Esophagus squamous epithelium (tissue), 5 donors: ENCODE measurements around the gene C9orf43. TPM values are rescaled to one million over a fixed set of nuclear protein-coding genes. Genes with fewer than 3 reads are reported as not detected.

ENCODE experiments used
- DNase-seq: peaks from one replicate; lab custom pipeline; 2025; lab: John Stamatoyannopoulos, UW
- H3K27ac ChIP-seq, 4 donors: fragments of 200-600 bp; sonication (generic); one replicate each; pipeline ENCODE4 v1.5.1; 2016 to 2019; ENCODE audit warnings: mild to moderate bottlenecking in 1 of 4
- H3K27me3 ChIP-seq, 4 donors: fragments of 200-600 bp; sonication (generic); 1 replicate in 3 of 4; 2 replicates in 1 of 4; pipeline versions ENCODE4 v1.5.1 to v1.6.0; 2017 to 2021; ENCODE audit warnings: antibody characterized with exemption in 1 of 4
- H3K36me3 ChIP-seq, 3 donors: fragments of 200-600 bp; sonication (generic); one replicate each; pipeline ENCODE4 v1.5.1; 2016 to 2019
- H3K4me1 ChIP-seq, 3 donors: fragments of 200-600 bp; sonication (generic); one replicate each; pipeline ENCODE4 v1.5.1; 2017 to 2019
- H3K4me3 ChIP-seq, 4 donors: fragments of 200-600 bp; sonication (generic); 1 replicate in 3 of 4; 2 replicates in 1 of 4; pipeline ENCODE4 v1.5.1; 2016 to 2019; ENCODE audit warnings: mild to moderate bottlenecking in 2 of 4, moderate library complexity in 1 of 4
- H3K9me3 ChIP-seq, 3 donors: fragments of 200-600 bp; sonication (generic); one replicate each; pipeline ENCODE4 v1.5.1; 2016 to 2019
- POLR2A ChIP-seq, 4 donors: fragments of 450-650 bp; IDR thresholded peaks; one replicate each; pipeline ENCODE4 v1.6.1; 2017; ENCODE audit warnings: antibody characterized with exemption in 4 of 4, mild to moderate bottlenecking in 4 of 4, moderate library complexity in 3 of 4
- WGBS, 2 donors: methylation state at CpG; one replicate each; pipeline ENCODE4 v1.1.5; 2018; 5-methylcytosine and 5-hydroxymethylcytosine counted together
- intact Hi-C: fragments of 100-400 bp; cut with DNase I; formaldehyde crosslinking; loops from one replicate; pipeline ENCODE4 v1.15.0; 2022
- total RNA-seq, 4 donors: library from RNA; depleted of rRNA; stranded (reverse); fragments of >200 nt; gene quantifications; one replicate each; pipeline ENCODE4 v1.1.0, GENCODE V29; 2016
- TF ChIP-seq, protein P1 (sequence below), 6 experiments: fragments of 450-650 bp in 4 of 6; fragments of 200-600 bp in 2 of 6; sonication (generic) in 2 of 6; IDR thresholded peaks; one replicate each; pipeline ENCODE4 v1.5.1; 2016 to 2019; ENCODE audit warnings: antibody characterized with exemption in 6 of 6, mild to moderate bottlenecking in 4 of 6, moderate library complexity in 4 of 6
- donor health status: DM: yes; HTN: yes; CAD: no.

The C9orf43 gene
- total RNA-seq, 4 donors from 2014 or later = 0.32 to 0.79 (median 0.38) TPM

DNA sequence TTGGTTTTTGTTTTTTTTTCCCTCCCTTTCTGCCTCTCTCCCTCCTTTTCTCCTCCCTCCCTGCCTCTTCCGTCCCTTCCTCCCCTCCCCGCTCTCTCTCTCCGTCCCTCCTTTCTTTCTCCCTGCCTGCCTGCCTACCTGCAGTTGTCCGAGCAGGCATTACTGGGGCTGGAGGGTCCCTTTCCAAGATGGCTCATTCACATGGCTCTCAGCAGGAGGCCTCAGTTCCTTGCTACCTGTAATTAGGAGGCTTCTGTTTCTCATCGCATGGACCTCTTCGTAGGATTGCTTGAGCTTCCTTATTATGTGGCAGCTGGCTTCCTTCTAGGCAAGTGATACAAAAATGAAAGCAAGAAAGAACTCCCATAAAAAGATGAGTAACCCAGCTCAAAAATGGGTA is 61.0 kb downstream of the C9orf43 start:
- no peaks in the 10 kb centered on the region for H3K27me3 ChIP-seq
- DNase-seq = no peak
- intact Hi-C loops = no loop called here
- TF ChIP-seq, protein P1, sequence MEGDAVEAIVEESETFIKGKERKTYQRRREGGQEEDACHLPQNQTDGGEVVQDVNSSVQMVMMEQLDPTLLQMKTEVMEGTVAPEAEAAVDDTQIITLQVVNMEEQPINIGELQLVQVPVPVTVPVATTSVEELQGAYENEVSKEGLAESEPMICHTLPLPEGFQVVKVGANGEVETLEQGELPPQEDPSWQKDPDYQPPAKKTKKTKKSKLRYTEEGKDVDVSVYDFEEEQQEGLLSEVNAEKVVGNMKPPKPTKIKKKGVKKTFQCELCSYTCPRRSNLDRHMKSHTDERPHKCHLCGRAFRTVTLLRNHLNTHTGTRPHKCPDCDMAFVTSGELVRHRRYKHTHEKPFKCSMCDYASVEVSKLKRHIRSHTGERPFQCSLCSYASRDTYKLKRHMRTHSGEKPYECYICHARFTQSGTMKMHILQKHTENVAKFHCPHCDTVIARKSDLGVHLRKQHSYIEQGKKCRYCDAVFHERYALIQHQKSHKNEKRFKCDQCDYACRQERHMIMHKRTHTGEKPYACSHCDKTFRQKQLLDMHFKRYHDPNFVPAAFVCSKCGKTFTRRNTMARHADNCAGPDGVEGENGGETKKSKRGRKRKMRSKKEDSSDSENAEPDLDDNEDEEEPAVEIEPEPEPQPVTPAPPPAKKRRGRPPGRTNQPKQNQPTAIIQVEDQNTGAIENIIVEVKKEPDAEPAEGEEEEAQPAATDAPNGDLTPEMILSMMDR (IDR thresholded peaks at IDR 0.05) = no peak
- no peak for TF ChIP-seq POLR2A (IDR thresholded peaks at IDR 0.05)
- no peaks in the 10 kb centered on the region for H3K36me3 ChIP-seq
- no peaks in the 10 kb centered on the region for H3K4me1 ChIP-seq
- 85 to 90% methylated on average over 5 to 6 of the region's 6 CpGs for WGBS, 2 donors
- H3K27ac ChIP-seq = no peak overlapping the region
- no peak overlapping the region for H3K4me3 ChIP-seq
- H3K9me3 ChIP-seq = no peaks in the 10 kb centered on the region

DNA sequence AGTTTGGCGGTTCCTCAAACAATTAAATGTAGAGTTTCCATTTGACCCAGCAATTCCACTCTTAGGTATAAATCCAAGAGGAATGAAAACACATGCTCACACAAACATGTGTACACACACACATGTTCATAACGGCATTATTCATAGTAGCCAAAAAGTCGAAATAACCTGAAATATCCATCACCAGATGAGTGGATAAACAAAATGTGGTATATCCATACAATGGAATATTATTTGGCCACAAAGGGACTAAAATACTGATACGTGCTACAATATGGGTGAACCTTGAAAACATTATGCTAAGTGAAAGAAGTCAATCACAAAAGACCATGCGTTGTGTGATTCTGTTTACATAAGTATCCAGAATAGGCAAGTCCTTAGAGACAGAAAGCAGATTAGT is 61.7 kb downstream of the C9orf43 start:
- H3K4me3 ChIP-seq = no peak overlapping the region
- TF ChIP-seq, protein P1 (IDR thresholded peaks at IDR 0.05) = no peak
- TF ChIP-seq POLR2A (IDR thresholded peaks at IDR 0.05) = no peak
- no peak for DNase-seq
- no peaks in the 10 kb centered on the region for H3K36me3 ChIP-seq
- no peak overlapping the region for H3K27ac ChIP-seq
- intact Hi-C loops = no loop called here
- WGBS, 2 donors = 91 to 93% methylated on average over 5 of the region's 5 CpGs
- H3K4me1 ChIP-seq = no peaks in the 10 kb centered on the region
- H3K27me3 ChIP-seq = no peaks in the 10 kb centered on the region
- H3K9me3 ChIP-seq = no peaks in the 10 kb centered on the region

- 89 to 97% methylated on average over 6 to 7 of the region's 8 CpGs for WGBS, 2 donors
- H3K36me3 ChIP-seq = no peaks in the 10 kb centered on the region
- TF ChIP-seq, protein P1 (IDR thresholded peaks at IDR 0.05) = no peak
- no peak for TF ChIP-seq POLR2A (IDR thresholded peaks at IDR 0.05)
- no peak overlapping the region for H3K4me3 ChIP-seq
- no peak for DNase-seq
- no peaks in the 10 kb centered on the region for H3K27me3 ChIP-seq
- no peaks in the 10 kb centered on the region for H3K9me3 ChIP-seq
- no peak overlapping the region for H3K27ac ChIP-seq
- peaks cover 0 to 6% (median 0%) of the 10 kb centered on the region in 3 donors for H3K4me1 ChIP-seq
- intact Hi-C loops = no loop called here
These were observed 63.9 kb downstream of the C9orf43 start for GRCh38 chr9:113474360-113475028.

DNA sequence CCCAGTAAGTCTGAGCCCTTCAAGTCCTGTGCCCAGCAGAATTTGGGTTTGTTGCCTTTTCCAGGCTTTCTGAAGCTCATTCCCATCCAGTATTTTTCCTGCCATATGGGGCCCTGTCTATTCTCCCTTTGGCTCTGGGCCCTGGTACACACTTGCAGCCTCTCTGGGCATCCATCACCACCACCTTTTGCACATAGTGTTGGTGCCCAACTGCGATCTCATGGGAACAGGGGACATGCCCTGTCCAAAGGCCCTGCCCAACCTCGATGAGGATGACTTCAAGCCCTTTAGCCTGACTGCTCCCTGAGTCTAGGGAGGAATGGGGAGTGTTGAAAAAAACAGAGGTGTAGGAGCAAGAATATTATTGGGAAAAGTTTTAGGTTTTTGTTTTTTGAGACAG is 64.5 kb downstream of the C9orf43 start:
- Histone ChIP-seq H3K9me3 (no peaks in the 10 kb centered on the region), H3K4me1 (peaks cover 0 to 6% (median 0%) of the 10 kb centered on the region in 3 donors), H3K4me3 (no peak overlapping the region), H3K27me3 (no peaks in the 10 kb centered on the region), H3K27ac (no peak overlapping the region), H3K36me3 (no peaks in the 10 kb centered on the region)
- intact Hi-C loops = no loop called here
- 83 to 93% methylated on average over 1 to 2 of the region's 2 CpGs for WGBS, 2 donors
- DNase-seq = no peak
- no peak for TF ChIP-seq POLR2A (IDR thresholded peaks at IDR 0.05)
- TF ChIP-seq, protein P1 (IDR thresholded peaks at IDR 0.05) = no peak

- no peak for DNase-seq
- Histone ChIP-seq H3K4me3 (no peak overlapping the region), H3K36me3 (no peaks in the 10 kb centered on the region), H3K27ac (no peak overlapping the region), H3K27me3 (no peaks in the 10 kb centered on the region), H3K4me1 (peaks cover 0 to 6% (median 0%) of the 10 kb centered on the region in 3 donors), H3K9me3 (no peaks in the 10 kb centered on the region)
- intact Hi-C loops = no loop called here
- no peak for TF ChIP-seq POLR2A (IDR thresholded peaks at IDR 0.05)
- 85 to 89% methylated on average over 3 of the region's 4 CpGs for WGBS, 2 donors
These were observed 65.4 kb downstream of the C9orf43 start for GRCh38 chr9:113475992-113476391.
